Loucy (cell line): ENCODE data around the gene IQGAP3.
A peak's percentile ranks its signal among the peaks of the same experiment; 100 is the strongest.

Experiments used
- H2AFZ ChIP-seq: fragments of 200-600 bp; sonication (generic); 2 replicates; pipeline ENCODE4 v1.6.0; 2016; ENCODE audit warnings: antibody characterized with exemption, mild to moderate bottlenecking, low read length, moderate library complexity
- H3F3A ChIP-seq: fragments of 200-600 bp; 2 replicates; pipeline ENCODE4 v1.6.0; 2016; ENCODE audit warnings: antibody characterized with exemption, low read depth, mild to moderate bottlenecking
- H3K27me3 ChIP-seq: fragments of 200-600 bp; sonication (generic); 2 replicates; pipeline ENCODE4 v1.6.1; 2014; ENCODE audit warnings: low read length, mild to moderate bottlenecking; ENCODE audit not compliant: insufficient read depth, poor library complexity, severe bottlenecking
- H3K36me3 ChIP-seq: fragments of 200-600 bp; sonication (generic); 2 replicates; pipeline ENCODE4 v1.6.1; 2016; ENCODE audit warnings: low read length; ENCODE audit not compliant: insufficient read depth
- H3K4me1 ChIP-seq: fragments of 200-600 bp; sonication (generic); 2 replicates; pipeline ENCODE4 v1.5.1; 2014; ENCODE audit warnings: low read length, mild to moderate bottlenecking; ENCODE audit not compliant: insufficient read depth, poor library complexity, severe bottlenecking
- H3K4me2 ChIP-seq: fragments of 200-600 bp; sonication (generic); 2 replicates; pipeline ENCODE4 v1.6.0; 2014; ENCODE audit warnings: antibody characterized with exemption, low read length, low read depth, mild to moderate bottlenecking; ENCODE audit not compliant: poor library complexity, severe bottlenecking
- H3K4me3 ChIP-seq: fragments of 200-600 bp; sonication (generic); 2 replicates; pipeline ENCODE4 v1.5.1; 2014; ENCODE audit warnings: low read length, mild to moderate bottlenecking, mixed read lengths; ENCODE audit not compliant: poor library complexity, severe bottlenecking
- H3K79me2 ChIP-seq: fragments of 200-600 bp; sonication (generic); 2 replicates; pipeline ENCODE4 v1.6.1; 2014; ENCODE audit warnings: low read length; ENCODE audit not compliant: insufficient read depth
- H3K9ac ChIP-seq: fragments of 200-600 bp; sonication (generic); 2 replicates; pipeline ENCODE4 v1.6.0; 2014; ENCODE audit warnings: mild to moderate bottlenecking, low read depth, low read length, moderate library complexity; ENCODE audit not compliant: poor library complexity, severe bottlenecking
- H3K9me2 ChIP-seq: fragments of 200-600 bp; sonication (generic); replicated peaks from 2 replicates; pipeline ENCODE4 v1.6.1; 2016; ENCODE audit warnings: low read depth, low read length, mixed read lengths
- H3K9me3 ChIP-seq: fragments of 200-600 bp; sonication (generic); 2 replicates; pipeline ENCODE4 v1.6.1; 2014; ENCODE audit warnings: mild to moderate bottlenecking, antibody characterized with exemption, low read length, low read depth; ENCODE audit not compliant: insufficient read depth
- H4K20me1 ChIP-seq: fragments of 200-600 bp; sonication (generic); 2 replicates; pipeline ENCODE4 v1.6.0; 2014; ENCODE audit warnings: antibody characterized with exemption, low read length, mild to moderate bottlenecking; ENCODE audit not compliant: insufficient read depth, poor library complexity, severe bottlenecking
- CTCF ChIP-seq: fragments of 200-600 bp; sonication (generic); conservative IDR thresholded peaks from 2 replicates; pipeline ENCODE4 v1.5.1; 2014; ENCODE audit warnings: mild to moderate bottlenecking, antibody characterized with exemption, low read length
- EZH2phosphoT487 ChIP-seq: fragments of 200-600 bp; IDR thresholded peaks from 2 replicates; pipeline ENCODE4 v1.6.1; 2018; ENCODE audit warnings: antibody characterized with exemption, mild to moderate bottlenecking, moderate library complexity, borderline replicate concordance

The IQGAP3 gene

GRCh38 chr1:156508205-156508954 lies 64.0 kb downstream of the IQGAP3 start:
- H3K9me3 ChIP-seq, result no peaks in the 10 kb centered on the region
- peak overlapping the region; percentile 41 for H3K4me2 ChIP-seq
- peaks cover 41% of the 10 kb centered on the region for H3K4me1 ChIP-seq
- TF ChIP-seq EZH2phosphoT487 (no peak), CTCF (no peak)
- no peaks in the 10 kb centered on the region for H3K9me2 ChIP-seq
- H3K36me3 ChIP-seq, result no peaks in the 10 kb centered on the region
- H3K9ac ChIP-seq, result peak overlapping the region; percentile 53
- H3K79me2 ChIP-seq, result peaks cover 2% of the 10 kb centered on the region; the same call in 1 of the 2 replicates
- H4K20me1 ChIP-seq, result no peaks in the 10 kb centered on the region
- H3F3A ChIP-seq, result peaks cover 5% of the 10 kb centered on the region; the same call in 1 of the 2 replicates
- peak overlapping the region; percentile 51; the same call in 1 of the 2 replicates for H2AFZ ChIP-seq
- H3K4me3 ChIP-seq, result peak overlapping the region; percentile 44
- no peaks in the 10 kb centered on the region for H3K27me3 ChIP-seq

- no peaks in the 10 kb centered on the region for H3K36me3 ChIP-seq
- peaks cover 17% of the 10 kb centered on the region; the same call in 1 of the 2 replicates for H3K79me2 ChIP-seq
- H3K27me3 ChIP-seq, result no peaks in the 10 kb centered on the region
- peak overlapping the region; percentile 82 for H3K4me2 ChIP-seq
- H3K4me3 ChIP-seq, result no peak overlapping the region
- H3K9ac ChIP-seq, result no peak overlapping the region
- no peaks in the 10 kb centered on the region for H3K9me3 ChIP-seq
- no peaks in the 10 kb centered on the region for H4K20me1 ChIP-seq
- peaks cover 5% of the 10 kb centered on the region; the same call in 1 of the 2 replicates for H3F3A ChIP-seq
- no peaks in the 10 kb centered on the region for H3K9me2 ChIP-seq
- no peak overlapping the region for H2AFZ ChIP-seq
- peaks cover 60% of the 10 kb centered on the region for H3K4me1 ChIP-seq
- TF ChIP-seq EZH2phosphoT487 (no peak), CTCF (no peak)
Measured at GRCh38 chr1:156506450-156506849, 65.9 kb downstream of the IQGAP3 start.

- no peaks in the 10 kb centered on the region for H3K36me3 ChIP-seq
Measured at GRCh38 chr1:156505679-156506298, 66.6 kb downstream of the IQGAP3 start.

More at GRCh38 chr1:156505679-156506298, 66.6 kb downstream of the IQGAP3 start:
- H3F3A ChIP-seq, result peaks cover 5% of the 10 kb centered on the region; the same call in 1 of the 2 replicates
- H3K79me2 ChIP-seq, result peaks cover 17% of the 10 kb centered on the region; the same call in 1 of the 2 replicates
- H3K4me2 ChIP-seq, result peak overlapping the region; percentile 82
- no peaks in the 10 kb centered on the region for H3K9me3 ChIP-seq
- H3K9me2 ChIP-seq, result no peaks in the 10 kb centered on the region
- H3K4me3 ChIP-seq, result peak overlapping the region; percentile 64
- peak overlapping the region; percentile 95 for H3K9ac ChIP-seq
- H4K20me1 ChIP-seq, result no peaks in the 10 kb centered on the region
- H3K27me3 ChIP-seq, result no peaks in the 10 kb centered on the region
- H2AFZ ChIP-seq, result 0 out of 2 replicates have a peak overlapping the region, but pooled peaks have one; percentile 30
- TF ChIP-seq CTCF (no peak), EZH2phosphoT487 (no peak)
- peaks cover 60% of the 10 kb centered on the region for H3K4me1 ChIP-seq
